ENCODE measurements around the gene MYB.

MYB gene

DNA sequence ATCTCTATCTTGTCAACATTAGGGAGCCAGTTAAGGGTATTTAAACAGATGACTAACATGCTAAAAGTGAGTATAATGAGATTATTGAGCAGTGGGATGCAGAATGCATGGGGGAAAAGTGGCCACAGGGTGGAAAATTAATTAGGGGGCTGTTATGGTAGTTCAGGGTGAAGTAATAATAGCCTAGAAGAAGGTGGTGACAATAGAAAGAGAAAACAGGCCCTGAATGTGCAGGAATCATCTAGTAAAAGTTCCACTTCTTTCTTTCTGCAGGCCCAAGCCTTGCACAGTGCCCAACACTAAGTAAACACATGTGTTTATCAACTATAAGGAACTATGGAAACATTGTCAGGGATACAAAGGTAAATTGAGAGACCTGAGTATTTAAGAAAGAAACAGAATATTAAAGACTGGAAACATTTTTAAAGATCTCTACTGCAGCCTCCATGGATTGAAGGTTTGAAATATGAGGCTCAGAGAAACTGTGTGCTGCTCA is 7.1 kb upstream of the MYB start:
- TF ChIP-seq, protein P1, sequence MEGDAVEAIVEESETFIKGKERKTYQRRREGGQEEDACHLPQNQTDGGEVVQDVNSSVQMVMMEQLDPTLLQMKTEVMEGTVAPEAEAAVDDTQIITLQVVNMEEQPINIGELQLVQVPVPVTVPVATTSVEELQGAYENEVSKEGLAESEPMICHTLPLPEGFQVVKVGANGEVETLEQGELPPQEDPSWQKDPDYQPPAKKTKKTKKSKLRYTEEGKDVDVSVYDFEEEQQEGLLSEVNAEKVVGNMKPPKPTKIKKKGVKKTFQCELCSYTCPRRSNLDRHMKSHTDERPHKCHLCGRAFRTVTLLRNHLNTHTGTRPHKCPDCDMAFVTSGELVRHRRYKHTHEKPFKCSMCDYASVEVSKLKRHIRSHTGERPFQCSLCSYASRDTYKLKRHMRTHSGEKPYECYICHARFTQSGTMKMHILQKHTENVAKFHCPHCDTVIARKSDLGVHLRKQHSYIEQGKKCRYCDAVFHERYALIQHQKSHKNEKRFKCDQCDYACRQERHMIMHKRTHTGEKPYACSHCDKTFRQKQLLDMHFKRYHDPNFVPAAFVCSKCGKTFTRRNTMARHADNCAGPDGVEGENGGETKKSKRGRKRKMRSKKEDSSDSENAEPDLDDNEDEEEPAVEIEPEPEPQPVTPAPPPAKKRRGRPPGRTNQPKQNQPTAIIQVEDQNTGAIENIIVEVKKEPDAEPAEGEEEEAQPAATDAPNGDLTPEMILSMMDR (IDR thresholded peaks at IDR 0.05; ENCODE audit: low read depth, low read length): no peak
- DNase-seq (ENCODE audit: low read depth in 2 of 2): no peak
- no peak overlapping the region for H3K4me3 ChIP-seq (replicated peaks in 1 of 2; ENCODE audit: low read depth in 2 of 2, low read length in 2 of 2)

DNA sequence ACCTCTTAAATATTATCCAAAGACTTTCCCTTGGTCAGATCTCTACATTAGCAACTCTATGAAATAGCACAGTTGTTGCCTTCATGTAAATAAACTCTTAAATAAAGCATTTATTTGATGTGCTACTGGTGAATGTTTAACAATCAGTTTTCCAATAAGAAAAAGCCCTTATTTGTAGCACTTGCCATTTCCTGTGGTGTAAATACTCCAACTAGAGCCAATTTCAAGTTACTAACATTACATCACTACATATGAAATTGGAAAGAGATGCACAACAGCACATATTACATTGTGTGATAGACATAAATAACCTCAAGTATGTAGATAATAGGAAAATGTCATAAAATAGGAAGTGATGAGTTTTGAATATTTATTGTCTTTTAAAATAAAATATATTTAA is 5.0 kb upstream of the MYB start:
- no peak overlapping the region for H3K4me3 ChIP-seq (replicated peaks in 1 of 2; ENCODE audit: low read depth in 2 of 2, low read length in 2 of 2)
- TF ChIP-seq, protein P1 (IDR thresholded peaks at IDR 0.05; ENCODE audit: low read depth, low read length): no peak
- DNase-seq (ENCODE audit: low read depth in 2 of 2): no peak

DNA sequence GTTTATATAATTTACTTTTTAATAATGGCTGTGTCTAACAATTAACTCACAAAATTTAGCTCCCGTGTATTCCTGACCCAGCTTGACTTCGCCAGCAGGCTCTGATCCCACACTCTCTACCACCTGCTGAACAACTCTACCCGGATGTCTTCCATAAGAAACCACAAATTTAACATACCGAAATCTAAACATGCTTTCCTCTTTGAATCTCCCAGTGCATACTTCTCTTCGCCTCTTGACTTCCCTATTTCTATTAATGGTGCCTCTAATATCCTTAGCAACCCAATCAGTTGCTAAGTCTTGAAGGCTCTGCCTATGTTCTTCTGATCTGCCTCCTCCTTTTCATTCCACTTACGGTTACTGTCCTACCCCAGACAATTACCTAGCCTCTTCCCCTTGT is 4.6 kb upstream of the MYB start:
- DNase-seq (ENCODE audit: low read depth in 2 of 2): no peak
- no peak overlapping the region for H3K4me3 ChIP-seq (replicated peaks in 1 of 2; ENCODE audit: low read depth in 2 of 2, low read length in 2 of 2)

DNA sequence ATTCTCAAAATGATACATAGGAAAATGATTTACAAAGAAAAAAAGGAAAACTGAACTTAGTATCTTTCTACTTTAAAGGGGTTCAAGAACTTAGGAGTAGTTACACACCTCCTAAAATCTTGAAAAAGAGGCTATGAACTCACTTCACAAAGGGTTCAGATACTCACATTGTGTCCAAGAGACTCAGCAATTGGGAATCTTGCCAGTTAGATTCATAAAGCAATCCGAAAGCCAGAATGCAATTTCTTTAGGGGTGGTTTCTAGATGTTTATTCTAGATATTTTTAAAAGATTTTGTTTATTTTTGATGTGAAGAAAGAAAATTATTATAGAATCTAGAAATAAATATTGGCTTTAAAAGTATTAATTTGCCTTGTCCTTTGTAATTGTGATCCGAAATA is 1.7 kb upstream of the MYB start:
- peak in 1 of 2 donors; percentile 39 for DNase-seq (ENCODE audit: low read depth in 2 of 2)
- no peak overlapping the region for H3K4me3 ChIP-seq (replicated peaks in 1 of 2; ENCODE audit: low read depth in 2 of 2, low read length in 2 of 2)
- TF ChIP-seq, protein P1 (IDR thresholded peaks at IDR 0.05; ENCODE audit: low read depth, low read length): no peak

More for the DNA sequence above, 4.6 kb upstream of the MYB start:
- TF ChIP-seq, protein P1 (IDR thresholded peaks at IDR 0.05; ENCODE audit: low read depth, low read length): no peak

DNA sequence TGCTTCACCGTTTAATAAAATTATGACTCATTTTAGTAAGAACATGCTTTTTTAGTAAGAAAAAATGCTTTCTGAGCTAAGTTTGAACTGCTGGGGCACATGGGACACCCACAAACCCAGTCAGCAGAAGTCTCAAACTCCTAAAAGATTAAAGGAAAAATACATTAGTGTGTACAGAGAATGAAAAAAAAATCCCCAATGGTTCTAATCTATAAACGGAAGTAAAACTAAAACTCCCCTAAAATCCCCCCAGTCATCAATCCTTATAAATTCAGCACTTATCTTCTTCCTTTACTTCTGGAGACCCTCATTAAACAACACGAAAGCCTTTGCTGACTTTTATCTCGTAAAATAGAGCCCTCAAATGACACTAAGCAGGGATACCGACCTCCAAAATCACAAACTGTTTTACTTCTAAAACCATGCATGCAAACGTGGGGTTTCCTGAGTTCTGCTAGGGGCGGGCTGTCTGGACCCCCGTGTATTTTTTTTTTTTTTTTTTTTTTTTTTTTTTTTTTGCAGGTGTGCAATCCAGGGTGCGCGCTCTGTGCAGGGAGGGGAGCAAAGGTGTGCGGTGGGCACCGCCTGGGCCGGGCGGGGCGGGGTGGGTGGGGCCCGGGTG is 1.1 kb upstream of the MYB start:
- peak overlapping the region; percentile 47 to 60 for H3K4me3 ChIP-seq (replicated peaks in 1 of 2; ENCODE audit: low read depth in 2 of 2, low read length in 2 of 2)
- DNase-seq (ENCODE audit: low read depth in 2 of 2): peak in 1 of 2 donors; percentile 37
- TF ChIP-seq, protein P1 (IDR thresholded peaks at IDR 0.05; ENCODE audit: low read depth, low read length): no peak

DNA sequence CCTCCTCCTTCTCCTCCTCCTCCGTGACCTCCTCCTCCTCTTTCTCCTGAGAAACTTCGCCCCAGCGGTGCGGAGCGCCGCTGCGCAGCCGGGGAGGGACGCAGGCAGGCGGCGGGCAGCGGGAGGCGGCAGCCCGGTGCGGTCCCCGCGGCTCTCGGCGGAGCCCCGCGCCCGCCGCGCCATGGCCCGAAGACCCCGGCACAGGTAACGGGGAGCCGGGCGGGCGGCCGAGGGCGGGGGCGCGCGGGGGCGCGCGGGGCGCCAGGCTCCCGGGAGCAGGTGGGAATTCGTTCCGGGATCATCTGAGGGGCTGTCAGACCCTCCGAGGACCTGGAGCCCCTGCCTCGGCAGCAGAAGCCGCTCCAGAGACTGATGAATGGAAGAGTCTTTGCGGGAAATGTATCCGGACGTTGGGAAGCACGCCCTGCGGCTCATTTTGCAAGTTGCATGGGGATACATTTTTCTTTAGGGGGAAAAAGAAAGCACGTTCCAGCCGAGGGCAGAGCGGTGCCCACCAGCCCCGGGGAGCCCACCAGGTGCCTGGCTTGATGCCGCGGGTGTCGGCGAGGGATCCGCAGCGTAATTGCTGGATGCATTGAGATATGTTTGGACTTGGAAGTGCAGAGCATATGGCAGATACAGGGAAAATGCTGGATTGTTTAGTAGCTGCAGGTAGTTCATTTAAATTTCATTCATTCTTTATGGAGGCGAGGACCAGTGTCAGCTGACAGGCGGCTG is 394 bp downstream of the MYB start:
- peak in 1 of 2 donors; percentile 35 for DNase-seq (ENCODE audit: low read depth in 2 of 2)
- TF ChIP-seq, protein P1 (IDR thresholded peaks at IDR 0.05; ENCODE audit: low read depth, low read length): no peak
- H3K4me3 ChIP-seq (replicated peaks in 1 of 2; ENCODE audit: low read depth in 2 of 2, low read length in 2 of 2): peak overlapping the region; percentile 57 to 60

Measured in cardiac fibroblast (primary cell).